Gastrocnemius medialis (tissue), 4 donors: ENCODE data around the gene DMKN.

Experiments
- CTCF ChIP-seq, 5 experiments: fragments of 450-650 bp in 3 of 5; fragments of 200-600 bp in 2 of 5; sonication (generic) in 2 of 5; IDR thresholded peaks in 4 of 5; conservative IDR thresholded peaks in 1 of 5; 1 replicate in 4 of 5; 2 replicates in 1 of 5; pipeline ENCODE4 v1.5.1; 2016 to 2019; ENCODE audit warnings: antibody characterized with exemption in 5 of 5, mild to moderate bottlenecking in 3 of 5, moderate library complexity in 3 of 5
- POLR2A ChIP-seq, 2 donors: fragments of 450-650 bp; IDR thresholded peaks; one replicate each; pipeline ENCODE4 v1.6.1; 2017; ENCODE audit warnings: antibody characterized with exemption in 2 of 2, mild to moderate bottlenecking in 2 of 2, moderate library complexity in 2 of 2

- TF ChIP-seq CTCF (IDR thresholded peaks at IDR 0.05 in 4 of 5, conservative IDR thresholded peaks at IDR 0.05 in 1 of 5) (no peak), POLR2A (IDR thresholded peaks at IDR 0.05) (no peak)
Measured at GRCh38 chr19:35524181-35524837, 10.9 kb upstream of the DMKN start.
